Measurements from ENCODE around the gene ADCY6.

Gene ADCY6

DNA sequence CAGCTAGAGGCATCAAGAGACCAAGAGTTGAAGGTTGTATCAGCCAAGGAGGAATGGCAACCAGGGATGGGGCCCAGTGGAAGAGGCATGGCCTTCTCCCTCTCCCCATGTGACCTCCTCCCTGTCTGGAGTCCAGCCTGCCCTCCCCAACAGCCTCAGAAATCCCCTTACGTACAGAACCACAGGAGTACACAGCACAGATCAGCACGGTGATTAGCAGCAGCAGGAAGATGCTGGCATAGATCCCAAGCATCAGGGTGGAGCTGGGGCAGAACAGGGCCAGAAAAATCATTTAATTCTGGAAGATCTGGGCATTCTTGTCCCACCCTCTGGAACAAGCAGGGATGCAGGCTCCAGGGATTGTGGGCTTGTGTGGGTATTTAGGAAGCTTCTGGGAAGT is 14.4 kb downstream of the ADCY6 start:
- H3K4me3 ChIP-seq (ENCODE audit: low read depth, low read length) = no peak overlapping the region
- no peaks in the 10 kb centered on the region for H3K27me3 ChIP-seq (ENCODE audit: insufficient read depth, low read depth, severe bottlenecking)
- H3K36me3 ChIP-seq = peaks cover 63% of the 10 kb centered on the region
- TF ChIP-seq, protein P1, sequence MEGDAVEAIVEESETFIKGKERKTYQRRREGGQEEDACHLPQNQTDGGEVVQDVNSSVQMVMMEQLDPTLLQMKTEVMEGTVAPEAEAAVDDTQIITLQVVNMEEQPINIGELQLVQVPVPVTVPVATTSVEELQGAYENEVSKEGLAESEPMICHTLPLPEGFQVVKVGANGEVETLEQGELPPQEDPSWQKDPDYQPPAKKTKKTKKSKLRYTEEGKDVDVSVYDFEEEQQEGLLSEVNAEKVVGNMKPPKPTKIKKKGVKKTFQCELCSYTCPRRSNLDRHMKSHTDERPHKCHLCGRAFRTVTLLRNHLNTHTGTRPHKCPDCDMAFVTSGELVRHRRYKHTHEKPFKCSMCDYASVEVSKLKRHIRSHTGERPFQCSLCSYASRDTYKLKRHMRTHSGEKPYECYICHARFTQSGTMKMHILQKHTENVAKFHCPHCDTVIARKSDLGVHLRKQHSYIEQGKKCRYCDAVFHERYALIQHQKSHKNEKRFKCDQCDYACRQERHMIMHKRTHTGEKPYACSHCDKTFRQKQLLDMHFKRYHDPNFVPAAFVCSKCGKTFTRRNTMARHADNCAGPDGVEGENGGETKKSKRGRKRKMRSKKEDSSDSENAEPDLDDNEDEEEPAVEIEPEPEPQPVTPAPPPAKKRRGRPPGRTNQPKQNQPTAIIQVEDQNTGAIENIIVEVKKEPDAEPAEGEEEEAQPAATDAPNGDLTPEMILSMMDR (IDR thresholded peaks at IDR 0.05; ENCODE audit: low read depth, low read length) = no peak
- H3K27ac ChIP-seq = no peak overlapping the region
- DNase-seq = no peak
- H3K9me3 ChIP-seq (ENCODE audit: severe bottlenecking) = no peaks in the 10 kb centered on the region

GRCh38 chr12:48773686-48774085 is 15.2 kb downstream of the ADCY6 start:
- DNase-seq = no peak
- H3K27me3 ChIP-seq (ENCODE audit: insufficient read depth, low read depth, severe bottlenecking) = no peaks in the 10 kb centered on the region
- H3K27ac ChIP-seq = no peak overlapping the region
- H3K36me3 ChIP-seq = peaks cover 61% of the 10 kb centered on the region
- TF ChIP-seq, protein P1 (IDR thresholded peaks at IDR 0.05; ENCODE audit: low read depth, low read length) = no peak
- H3K9me3 ChIP-seq (ENCODE audit: severe bottlenecking) = no peaks in the 10 kb centered on the region
- H3K4me3 ChIP-seq (ENCODE audit: low read depth, low read length) = no peak overlapping the region

DNA sequence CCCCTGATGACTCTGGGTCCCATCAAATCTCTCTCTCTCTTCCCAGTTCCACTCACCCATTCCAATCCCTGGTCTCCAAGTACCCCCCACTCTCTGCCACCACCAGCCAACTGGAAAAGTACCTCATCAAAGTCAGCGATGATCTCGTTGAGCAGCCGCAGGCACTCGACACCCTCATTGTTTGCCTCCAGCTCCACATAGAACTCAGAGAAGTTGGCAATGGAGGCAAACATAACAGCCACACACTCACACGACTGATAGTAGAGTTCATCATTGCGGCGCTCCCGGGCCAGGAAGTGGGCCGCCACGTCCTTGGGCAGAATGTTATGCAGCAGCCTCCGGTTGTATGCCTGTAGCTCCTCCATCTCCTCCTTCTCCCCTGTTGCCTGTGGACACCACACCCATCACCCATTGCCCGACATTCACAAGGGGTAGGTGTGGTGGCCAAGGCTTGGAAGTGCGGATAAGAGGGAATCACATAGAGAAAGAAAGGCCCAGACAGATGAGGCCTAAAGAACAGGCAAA is 17.2 kb downstream of the ADCY6 start:
- H3K9me3 ChIP-seq (ENCODE audit: severe bottlenecking) = no peaks in the 10 kb centered on the region
- TF ChIP-seq, protein P1 (IDR thresholded peaks at IDR 0.05; ENCODE audit: low read depth, low read length) = no peak
- H3K4me3 ChIP-seq (ENCODE audit: low read depth, low read length) = no peak overlapping the region
- peaks cover 73% of the 10 kb centered on the region for H3K36me3 ChIP-seq
- DNase-seq = no peak
- H3K27me3 ChIP-seq (ENCODE audit: insufficient read depth, low read depth, severe bottlenecking) = no peaks in the 10 kb centered on the region
- no peak overlapping the region for H3K27ac ChIP-seq

GRCh38 chr12:48770756-48771155 is 18.1 kb downstream of the ADCY6 start:
- Histone ChIP-seq H3K36me3 (peaks cover 75% of the 10 kb centered on the region), H3K4me3 (ENCODE audit: low read depth, low read length) (no peak overlapping the region), H3K9me3 (ENCODE audit: severe bottlenecking) (no peaks in the 10 kb centered on the region), H3K27me3 (ENCODE audit: insufficient read depth, low read depth, severe bottlenecking) (no peaks in the 10 kb centered on the region), H3K27ac (no peak overlapping the region)
- TF ChIP-seq, protein P1 (IDR thresholded peaks at IDR 0.05; ENCODE audit: low read depth, low read length) = no peak
- no peak for DNase-seq

DNA sequence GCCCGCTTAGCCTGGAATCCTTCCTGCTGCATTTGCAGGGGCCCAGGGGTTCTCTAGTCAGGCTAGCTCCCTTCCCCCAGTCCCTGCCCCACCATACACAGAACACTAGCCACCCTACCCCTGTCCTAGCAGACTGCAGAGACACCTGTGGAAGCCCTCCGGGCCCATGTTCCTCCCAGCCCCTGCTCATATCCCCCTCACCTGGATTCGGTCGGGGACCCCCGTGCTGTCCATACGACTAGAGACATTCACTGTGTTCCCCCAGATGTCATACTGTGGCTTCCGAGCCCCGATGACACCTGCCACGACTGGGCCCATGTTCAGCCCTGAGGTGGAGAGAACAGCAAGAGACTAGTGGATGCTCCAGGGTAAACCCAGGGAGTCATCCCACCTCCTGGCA is 20.2 kb downstream of the ADCY6 start:
- H3K27me3 ChIP-seq (ENCODE audit: insufficient read depth, low read depth, severe bottlenecking) = no peaks in the 10 kb centered on the region
- DNase-seq = no peak
- H3K36me3 ChIP-seq = peaks cover 62% of the 10 kb centered on the region
- no peaks in the 10 kb centered on the region for H3K9me3 ChIP-seq (ENCODE audit: severe bottlenecking)
- H3K27ac ChIP-seq = no peak overlapping the region
- TF ChIP-seq, protein P1 (IDR thresholded peaks at IDR 0.05; ENCODE audit: low read depth, low read length) = no peak
- no peak overlapping the region for H3K4me3 ChIP-seq (ENCODE audit: low read depth, low read length)

- TF ChIP-seq, protein P1 (IDR thresholded peaks at IDR 0.05; ENCODE audit: low read depth, low read length) = no peak
- Histone ChIP-seq H3K9me3 (ENCODE audit: severe bottlenecking) (no peaks in the 10 kb centered on the region), H3K4me3 (ENCODE audit: low read depth, low read length) (no peak overlapping the region), H3K36me3 (peaks cover 56% of the 10 kb centered on the region), H3K27ac (no peak overlapping the region), H3K27me3 (ENCODE audit: insufficient read depth, low read depth, severe bottlenecking) (no peaks in the 10 kb centered on the region)
- no peak for DNase-seq
Observed at GRCh38 chr12:48768147-48768546, 20.7 kb downstream of the ADCY6 start.

Measured in WERI-Rb-1 (cell line).